PC-9 (cell line): ENCODE measurements around the gene ICE2. TPM values are rescaled to one million over a fixed set of nuclear protein-coding genes. Genes with fewer than 3 reads are reported as not detected.
A peak's percentile ranks its signal among the peaks of the same experiment; 100 is the strongest.

ENCODE experiments used
- BruUV-seq: library from RNA; stranded (reverse); fragments of 400-500 nt; replicated peaks from 2 replicates; lab custom pipeline; 2021; lab: Mats Ljungman, UMichigan
- CTCF ChIA-PET: fragments of 300-600 bp; sonication (Branson Sonifier 250); formaldehyde crosslinking; loops from one replicate; lab custom pipeline; 2022; ENCODE audit warnings: antibody characterized with exemption; lab: Charles Lee
- POLR2A ChIA-PET: fragments of 300-600 bp; sonication (Branson Sonifier 250); formaldehyde crosslinking; loops from one replicate; lab custom pipeline; 2022; ENCODE audit warnings: antibody characterized with exemption; ENCODE audit not compliant: unreplicated experiment; lab: Charles Lee
- DNase-seq, 2 experiments: peaks; one replicate each; pipeline versions ENCODE4 v3.0.0 to v3.0.0-alpha.2; 2015 to 2022; ENCODE audit warnings: mixed read lengths in 1 of 2
- H2AFZ ChIP-seq: fragments of 200-600 bp; sonication (generic); 2 replicates; pipeline ENCODE4 v1.8.1; 2017; ENCODE audit warnings: antibody characterized with exemption
- H3F3A ChIP-seq: fragments of 200-600 bp; sonication (generic); 2 replicates; pipeline ENCODE4 v1.8.1; 2017; ENCODE audit warnings: antibody characterized with exemption, mild to moderate bottlenecking, low read depth; ENCODE audit not compliant: insufficient read depth
- H3K27ac ChIP-seq: fragments of 200-600 bp; sonication (generic); 2 replicates; pipeline ENCODE4 v1.6.1; 2016; ENCODE audit warnings: mixed run types
- H3K27me3 ChIP-seq: fragments of 200-600 bp; sonication (generic); 2 replicates; pipeline ENCODE4 v1.6.1; 2016; ENCODE audit warnings: low read depth, mixed run types; ENCODE audit not compliant: insufficient read depth
- H3K36me3 ChIP-seq: fragments of 200-600 bp; sonication (generic); 2 replicates; pipeline ENCODE4 v1.6.1; 2016; ENCODE audit warnings: low read depth, mixed run types
- H3K4me1 ChIP-seq: fragments of 200-600 bp; sonication (generic); replicated peaks from 2 replicates; pipeline ENCODE4 v1.6.1; 2016; ENCODE audit warnings: mixed run types; ENCODE audit not compliant: insufficient read depth
- H3K4me2 ChIP-seq: fragments of 200-600 bp; sonication (generic); 2 replicates; pipeline ENCODE4 v1.6.1; 2017; ENCODE audit warnings: mixed run types
- H3K4me3 ChIP-seq: fragments of 200-600 bp; sonication (generic); 2 replicates; pipeline ENCODE4 v1.6.1; 2016; ENCODE audit warnings: mixed run types
- H3K79me2 ChIP-seq: fragments of 200-600 bp; sonication (generic); 2 replicates; pipeline ENCODE4 v1.6.1; 2017; ENCODE audit warnings: low read depth, mixed run types
- H3K9me2 ChIP-seq: fragments of 200-600 bp; sonication (generic); 2 replicates; pipeline ENCODE4 v1.8.1; 2017; ENCODE audit warnings: mild to moderate bottlenecking; ENCODE audit not compliant: insufficient read depth
- H3K9me3 ChIP-seq: fragments of 200-600 bp; sonication (generic); 2 replicates; pipeline ENCODE4 v1.8.1; 2016; ENCODE audit warnings: low read depth; ENCODE audit not compliant: insufficient read depth
- H4K20me1 ChIP-seq: fragments of 200-600 bp; sonication (generic); 2 replicates; pipeline ENCODE4 v1.8.1; 2017; ENCODE audit not compliant: insufficient read depth
- CTCF ChIP-seq: fragments of 200-600 bp; sonication (generic); conservative IDR thresholded peaks from 2 replicates; pipeline ENCODE4 v1.6.1; 2017; ENCODE audit warnings: mixed run types, antibody characterized with exemption, mild to moderate bottlenecking, moderate library complexity
- EZH2 ChIP-seq: fragments of 200-600 bp; sonication (generic); IDR thresholded peaks from 2 replicates; pipeline ENCODE4 v1.8.0; 2017; ENCODE audit warnings: antibody characterized with exemption, low read depth
- intact Hi-C: fragments of 100-400 bp; cut with micrococcal nuclease; formaldehyde crosslinking; loops from one replicate; pipeline ENCODE4 v1.10.0; 2022; ENCODE audit not compliant: unreplicated experiment
- total RNA-seq: library from RNA; stranded (reverse); gene quantifications from 2 replicates; pipeline ENCODE4 v1.2.3, GENCODE V29; 2021

The ICE2 gene
- total RNA-seq, 1 experiment from 2014 or later = 67.5 TPM

GRCh38 chr15:60370869-60371136 is 108.1 kb downstream of the ICE2 start:
- peak overlapping the region; percentile 31; the same call in 1 of the 2 replicates for H3K4me2 ChIP-seq
- peaks cover 47% of the 10 kb centered on the region for H3K4me1 ChIP-seq
- TF ChIP-seq EZH2 (no peak), CTCF (no peak)
- no peak for DNase-seq
- ChIA-PET POLR2A (interaction anchor here (0.5 to 1.4 kb wide), 6 partner anchors 8 to 133 kb away, joined by 3 to 10 read pairs (median 3); no protein-coding TSS in a partner anchor), CTCF (no interaction called here)
- BruUV-seq = no TSS peak
- H2AFZ ChIP-seq = no peak overlapping the region
- no peak overlapping the region for H3K4me3 ChIP-seq
- H3K27me3 ChIP-seq = no peaks in the 10 kb centered on the region
- H3K9me2 ChIP-seq = no peaks in the 10 kb centered on the region
- no peaks in the 10 kb centered on the region for H4K20me1 ChIP-seq
- H3K79me2 ChIP-seq = peaks cover 53% of the 10 kb centered on the region
- intact Hi-C loops = loop anchor here (5.0 kb wide), 2 partner anchors 544 to 1094 kb away; no protein-coding TSS in a partner anchor
- H3F3A ChIP-seq = peaks cover 26% of the 10 kb centered on the region; the same call in 1 of the 2 replicates
- peak overlapping the region; percentile 97 for H3K27ac ChIP-seq
- H3K36me3 ChIP-seq = no peaks in the 10 kb centered on the region
- no peaks in the 10 kb centered on the region for H3K9me3 ChIP-seq

- TF ChIP-seq CTCF (no peak), EZH2 (no peak)
- H3K4me1 ChIP-seq = peaks cover 42% of the 10 kb centered on the region
- peaks cover 53% of the 10 kb centered on the region for H3K79me2 ChIP-seq
- no peak overlapping the region for H3K4me3 ChIP-seq
- H3K9me3 ChIP-seq = no peaks in the 10 kb centered on the region
- no peak overlapping the region for H3K4me2 ChIP-seq
- H4K20me1 ChIP-seq = no peaks in the 10 kb centered on the region
- H3F3A ChIP-seq = peaks cover 22% of the 10 kb centered on the region; the same call in 1 of the 2 replicates
- peak overlapping the region; percentile 97 for H3K27ac ChIP-seq
- POLR2A ChIA-PET = interaction anchor here (0.7 to 1.4 kb wide), 2 partner anchors 8 to 28 kb away, joined by 4 to 5 read pairs; no protein-coding TSS in a partner anchor
- BruUV-seq = TSS peak; percentile 0
- no peak for DNase-seq
- H3K9me2 ChIP-seq = no peaks in the 10 kb centered on the region
- no peaks in the 10 kb centered on the region for H3K36me3 ChIP-seq
- H2AFZ ChIP-seq = no peak overlapping the region
- H3K27me3 ChIP-seq = no peaks in the 10 kb centered on the region
- intact Hi-C loops = loop anchor here (5.0 kb wide), 2 partner anchors 543 to 1093 kb away; no protein-coding TSS in a partner anchor
- CTCF ChIA-PET = no interaction called here
These were observed 108.7 kb downstream of the ICE2 start for GRCh38 chr15:60370105-60370868.

- no peaks in the 10 kb centered on the region for H3K9me2 ChIP-seq
- ChIA-PET CTCF (no interaction called here), POLR2A (interaction anchor here (0.7 kb wide), 1 partner anchor 29 kb away, joined by 4 read pairs; no protein-coding TSS in a partner anchor)
- no peak for DNase-seq
- H3F3A ChIP-seq = peaks cover 19% of the 10 kb centered on the region; the same call in 1 of the 2 replicates
- no peaks in the 10 kb centered on the region for H3K9me3 ChIP-seq
- H3K4me1 ChIP-seq = peaks cover 38% of the 10 kb centered on the region
- intact Hi-C loops = loop anchor here (5.0 kb wide), 2 partner anchors 542 to 1092 kb away; no protein-coding TSS in a partner anchor
- H4K20me1 ChIP-seq = no peaks in the 10 kb centered on the region
- no TSS peak for BruUV-seq
- no peak for TF ChIP-seq EZH2
- no peak for TF ChIP-seq CTCF
- H3K27ac ChIP-seq = no peak overlapping the region; the same call in 1 of the 2 replicates
- H2AFZ ChIP-seq = no peak overlapping the region
- no peaks in the 10 kb centered on the region for H3K27me3 ChIP-seq
- H3K4me3 ChIP-seq = no peak overlapping the region
- H3K4me2 ChIP-seq = no peak overlapping the region
- peaks cover 53% of the 10 kb centered on the region for H3K79me2 ChIP-seq
- H3K36me3 ChIP-seq = no peaks in the 10 kb centered on the region
These were observed 109.2 kb downstream of the ICE2 start for GRCh38 chr15:60369696-60370095.

Other genes starting within 250 kb of the ICE2 start
- 1,720 and 1,743 TPM in 2 replicates for gene ANXA2, start 81.2 kb downstream of the ICE2 start, total RNA-seq